ENCODE measurements around the gene DENND4A.
A peak's percentile ranks its signal among the peaks of the same experiment; 100 is the strongest.

The DENND4A gene

DNA sequence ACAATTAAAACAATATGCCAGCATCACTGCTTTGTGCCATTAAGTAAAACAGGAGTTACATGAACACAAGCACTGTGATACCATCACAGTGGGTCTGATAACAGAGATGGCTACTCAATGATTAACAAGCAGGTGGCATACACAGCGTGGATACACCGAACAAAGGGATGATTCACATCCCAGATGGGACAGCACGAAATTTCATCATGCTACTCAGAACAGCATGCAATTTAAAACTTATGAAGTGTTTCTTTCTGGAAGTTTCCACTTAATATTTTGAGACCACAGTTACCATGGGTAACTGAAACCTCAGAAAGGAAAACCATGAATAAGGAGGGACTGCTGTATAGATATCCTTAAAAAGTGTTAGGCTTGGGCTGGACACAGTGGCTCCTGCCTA lies 125.8 kb downstream of the DENND4A start:
- peak; percentile 22 for DNase-seq (ENCODE audit: low spot score)

DNA sequence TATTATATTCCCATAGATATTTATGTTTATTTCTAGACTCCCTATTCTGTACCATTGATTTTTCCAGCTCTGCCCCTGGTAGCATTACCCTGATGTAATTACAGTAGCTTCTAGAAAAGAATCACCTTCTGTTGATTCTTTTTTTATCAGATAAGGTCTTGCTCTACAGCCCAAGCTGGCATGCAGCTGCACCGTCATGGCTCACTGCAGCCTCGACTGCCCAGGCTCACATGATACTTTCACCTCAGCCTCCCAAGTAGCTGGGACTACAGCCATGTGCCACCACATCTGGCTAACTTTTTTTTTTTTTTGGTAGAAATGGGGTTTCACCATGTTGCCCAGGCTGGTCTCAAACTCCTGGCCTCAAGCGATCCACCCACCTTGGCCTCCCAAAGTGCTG lies 128.6 kb downstream of the DENND4A start:
- no peak for DNase-seq (ENCODE audit: low spot score)

DNA sequence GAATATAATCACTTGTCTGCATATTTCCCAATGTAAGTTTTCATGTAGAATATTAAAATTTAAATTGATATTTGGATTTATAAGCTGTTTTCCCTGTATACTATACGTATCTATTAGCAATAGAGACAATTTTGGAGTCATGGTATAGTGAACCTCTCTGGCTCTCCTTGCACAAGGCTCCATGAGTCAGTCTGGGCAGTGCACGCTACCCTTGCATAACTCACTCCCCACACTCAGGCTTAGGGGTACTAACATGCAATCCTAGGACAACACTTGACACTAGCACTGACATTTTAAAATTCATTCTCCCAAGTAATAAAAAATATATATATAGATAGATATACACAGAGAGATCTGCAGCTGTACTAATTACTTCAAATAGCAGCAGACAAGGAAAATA lies 131.2 kb downstream of the DENND4A start:
- no peak for DNase-seq (ENCODE audit: low spot score)

DNA sequence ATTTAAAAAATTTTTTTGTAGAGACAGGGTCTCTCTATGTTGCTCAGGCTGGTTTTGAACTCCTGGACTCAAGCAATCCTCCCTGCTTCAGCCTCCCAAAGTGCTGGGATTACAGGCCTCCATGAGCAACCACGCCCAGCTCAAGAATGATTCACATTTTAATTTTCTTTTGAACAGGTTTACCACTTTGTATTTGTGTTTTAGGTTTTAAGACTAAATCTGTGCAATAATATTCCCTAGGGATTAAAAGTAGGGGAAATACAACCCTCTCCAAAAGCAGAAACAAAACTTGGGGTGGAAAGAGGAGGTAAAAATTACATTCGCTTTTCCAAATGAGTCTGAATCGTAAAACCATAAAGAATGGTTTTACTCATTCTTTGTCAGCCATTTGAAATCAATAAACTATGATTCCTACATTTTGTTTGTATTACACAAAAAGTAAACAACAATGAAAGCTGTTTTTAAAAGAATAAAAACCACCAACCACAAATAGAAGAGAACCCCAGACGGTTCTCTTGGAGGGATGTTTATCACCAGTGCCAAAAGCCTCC lies 132.5 kb downstream of the DENND4A start:
- no peak for DNase-seq (ENCODE audit: low spot score)

DNA sequence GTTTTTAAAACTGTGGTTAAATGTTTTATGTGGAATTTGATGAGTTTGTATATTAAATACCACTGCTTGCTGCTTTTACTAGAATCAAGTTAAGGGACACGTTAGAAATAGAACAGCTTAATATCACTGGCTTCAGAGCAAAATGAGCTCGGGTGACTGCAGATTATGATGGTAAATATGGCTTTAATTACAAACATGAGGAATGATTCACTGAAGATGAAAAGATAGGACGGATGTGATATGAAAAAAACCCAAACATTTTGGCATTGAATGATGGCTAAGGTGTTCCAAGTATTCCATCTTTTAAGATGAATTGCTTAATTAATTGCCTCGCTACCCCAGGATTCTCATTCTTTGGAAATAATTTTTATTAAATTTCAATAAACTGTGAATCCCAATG lies 136.6 kb downstream of the DENND4A start:
- DNase-seq (ENCODE audit: low spot score), result no peak

DNA sequence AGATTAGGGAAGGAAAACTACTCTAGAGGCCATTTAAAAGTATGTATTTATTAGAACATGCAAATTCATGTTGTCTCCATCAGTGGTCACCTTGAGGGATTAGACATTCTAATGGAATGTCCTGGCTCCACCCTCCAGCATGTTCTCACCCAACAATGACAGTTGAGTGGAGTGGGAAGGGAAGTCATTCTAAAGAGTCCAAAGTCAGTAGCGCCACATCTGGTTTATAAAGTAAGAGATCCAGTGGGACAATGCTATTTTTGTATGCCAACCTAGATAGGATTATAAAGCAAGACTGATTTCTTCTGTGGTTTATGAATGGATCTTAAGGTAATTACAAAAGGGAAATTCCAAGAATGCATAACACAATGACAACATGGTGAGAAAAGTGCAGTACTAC lies 137.1 kb downstream of the DENND4A start:
- DNase-seq (ENCODE audit: low spot score), result no peak

DNA sequence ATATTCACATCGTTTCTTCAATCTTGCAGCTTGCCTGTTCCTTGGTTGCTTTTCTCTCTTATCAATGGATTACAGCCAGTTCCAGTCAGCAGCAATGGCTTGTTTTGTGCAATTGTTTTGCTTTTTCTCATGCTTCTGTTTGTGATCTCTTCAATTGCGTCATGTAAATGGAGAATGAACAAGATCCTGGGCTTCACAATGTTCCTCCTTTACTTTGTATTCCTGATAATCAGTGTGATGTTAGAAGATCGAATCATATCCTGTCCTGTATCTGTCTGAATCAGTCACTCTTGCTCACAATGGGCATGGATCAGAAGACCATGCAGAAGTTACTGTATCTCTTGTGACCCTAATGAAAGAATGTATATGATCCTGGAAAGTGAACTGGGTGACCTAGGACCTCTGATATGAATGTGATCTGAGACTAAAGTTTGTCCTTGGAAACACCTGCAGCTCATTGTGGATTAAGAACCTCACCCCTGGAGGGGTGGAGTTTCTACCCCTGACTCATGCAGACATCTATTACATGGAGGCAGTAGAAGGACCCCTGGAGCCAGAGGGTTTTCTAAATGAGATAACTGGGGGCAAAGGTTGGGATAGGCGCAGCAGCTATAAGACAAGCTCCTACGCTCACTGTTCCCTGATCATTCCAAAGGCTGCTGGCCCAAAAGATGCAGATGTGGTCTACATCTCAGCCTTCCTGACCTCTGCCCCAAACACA lies 138.1 kb downstream of the DENND4A start:
- DNase-seq (ENCODE audit: low spot score), result no peak

DNA sequence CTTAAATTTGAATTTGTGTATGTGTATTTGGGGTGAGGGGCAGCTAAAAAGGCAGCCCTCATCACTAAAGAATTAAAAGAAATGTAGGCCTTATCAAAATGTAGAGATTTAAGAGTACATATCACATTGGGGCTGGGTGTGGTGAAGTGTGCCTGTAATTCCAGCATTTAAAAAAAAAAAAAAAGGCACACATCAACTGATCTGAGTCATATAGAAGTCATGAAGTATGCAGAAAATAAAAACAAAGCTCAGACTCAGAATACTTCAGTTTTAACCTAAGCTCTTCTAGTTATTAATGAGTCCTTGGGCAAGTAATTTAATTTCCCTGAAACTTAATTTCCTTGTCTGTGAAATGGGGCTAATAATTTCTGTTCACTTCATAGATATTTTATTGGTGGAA lies 138.8 kb downstream of the DENND4A start:
- DNase-seq (ENCODE audit: low spot score), result no peak

DNA sequence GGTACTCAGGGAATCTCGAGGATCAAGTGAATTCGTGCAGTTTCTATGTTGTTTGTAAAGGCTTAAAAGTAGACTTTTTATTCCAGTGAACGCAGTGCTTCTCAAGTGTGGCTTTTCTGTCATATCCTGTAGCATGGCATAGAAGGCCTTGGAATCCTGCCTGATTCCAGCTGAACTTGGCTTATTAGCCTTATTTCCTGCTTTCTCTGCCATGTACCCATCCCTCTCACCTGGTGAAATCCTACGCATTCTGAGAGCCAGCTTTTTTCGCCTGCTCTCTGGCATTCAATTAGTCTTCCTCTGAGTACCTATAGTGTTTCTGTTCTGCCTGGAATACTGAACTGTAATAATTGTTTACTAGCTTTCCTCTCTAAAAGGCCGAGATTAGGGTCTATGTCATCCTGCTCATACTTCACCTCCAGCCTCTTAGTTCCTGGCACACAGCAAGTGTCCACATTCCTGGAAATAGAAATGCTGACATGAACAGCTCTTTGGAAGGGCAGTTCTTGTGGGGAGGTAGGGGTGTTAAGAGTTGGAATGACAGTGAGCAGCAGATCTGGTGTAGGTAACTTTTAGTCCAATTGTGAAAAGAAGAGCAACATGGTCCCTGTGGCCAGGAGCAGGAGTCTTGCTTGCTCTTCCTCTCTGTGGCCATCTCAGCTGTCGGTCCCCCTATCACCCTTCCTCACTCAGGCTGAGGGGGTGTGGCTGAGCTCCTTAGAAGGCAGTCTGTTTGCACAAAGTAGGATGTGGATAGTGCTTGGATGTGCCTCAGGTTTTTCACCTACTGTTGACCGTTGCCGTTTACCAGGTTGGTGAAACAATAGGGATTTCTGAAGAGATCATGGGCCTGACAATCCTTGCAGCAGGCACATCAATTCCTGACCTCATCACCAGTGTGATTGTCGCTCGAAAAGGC lies 140.0 kb downstream of the DENND4A start:
- no peak for DNase-seq (ENCODE audit: low spot score)

DNA sequence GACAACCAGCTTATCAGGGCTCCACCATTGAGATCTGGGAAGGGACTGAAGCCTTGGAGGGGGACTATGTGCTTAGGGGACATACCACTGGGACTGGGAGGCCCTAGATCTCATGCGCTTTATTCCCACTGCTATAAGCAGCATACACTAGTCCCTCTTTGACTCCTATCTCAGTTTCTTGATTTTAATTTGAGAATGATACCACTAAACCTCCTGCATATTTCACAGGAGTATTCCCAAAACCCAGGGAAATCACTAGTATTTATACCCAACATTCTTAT lies 141.1 kb downstream of the DENND4A start:
- no peak for DNase-seq (ENCODE audit: low spot score)

DNA sequence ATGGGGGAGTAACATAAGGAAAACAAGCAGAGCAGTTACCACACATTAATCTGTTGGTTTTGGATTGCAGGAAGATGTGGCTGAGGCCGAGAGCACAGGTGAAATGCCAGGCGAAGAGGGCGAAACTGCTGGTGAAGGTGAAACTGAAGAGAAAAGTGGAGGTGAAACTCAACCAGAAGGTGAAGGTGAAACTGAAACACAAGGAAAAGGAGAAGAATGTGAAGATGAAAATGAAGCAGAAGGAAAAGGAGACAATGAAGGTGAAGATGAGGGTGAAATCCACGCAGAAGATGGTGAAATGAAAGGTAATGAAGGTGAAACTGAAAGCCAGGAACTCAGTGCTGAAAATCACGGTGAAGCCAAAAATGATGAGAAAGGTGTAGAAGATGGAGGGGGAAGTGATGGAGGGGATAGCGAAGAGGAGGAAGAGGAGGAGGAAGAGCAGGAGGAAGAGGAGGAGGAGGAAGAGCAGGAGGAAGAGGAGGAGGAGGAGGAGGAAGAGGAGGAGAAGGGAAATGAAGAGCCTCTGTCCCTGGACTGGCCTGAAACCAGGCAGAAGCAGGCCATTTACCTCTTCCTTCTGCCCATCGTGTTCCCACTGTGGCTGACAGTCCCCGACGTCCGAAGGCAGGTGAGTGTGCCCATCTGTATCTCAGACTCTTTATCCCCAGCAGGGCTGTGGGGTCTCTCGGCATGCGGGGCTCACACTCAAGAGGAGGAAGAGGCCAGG lies 141.6 kb downstream of the DENND4A start:
- DNase-seq (ENCODE audit: low spot score), result no peak

DNA sequence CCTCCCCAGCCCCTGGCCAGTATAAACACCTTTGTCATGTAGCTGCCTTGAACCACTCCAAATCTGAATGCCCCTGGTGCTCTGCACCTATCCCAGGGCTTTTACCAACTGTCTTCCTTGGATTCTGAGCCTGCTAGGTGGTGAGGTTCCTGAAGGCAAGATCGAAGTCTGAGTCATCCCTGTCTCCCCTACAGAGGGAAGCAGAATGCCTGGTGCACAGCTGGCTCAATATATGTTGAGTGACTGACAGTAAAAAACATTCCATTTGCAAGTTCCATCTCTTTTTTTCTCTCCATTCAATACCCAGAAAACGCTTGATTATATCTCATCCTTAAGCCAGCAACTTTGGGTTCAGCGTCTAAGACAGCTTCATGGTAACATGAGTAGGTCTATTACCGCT lies 145.6 kb downstream of the DENND4A start:
- DNase-seq (ENCODE audit: low spot score), result no peak

DNA sequence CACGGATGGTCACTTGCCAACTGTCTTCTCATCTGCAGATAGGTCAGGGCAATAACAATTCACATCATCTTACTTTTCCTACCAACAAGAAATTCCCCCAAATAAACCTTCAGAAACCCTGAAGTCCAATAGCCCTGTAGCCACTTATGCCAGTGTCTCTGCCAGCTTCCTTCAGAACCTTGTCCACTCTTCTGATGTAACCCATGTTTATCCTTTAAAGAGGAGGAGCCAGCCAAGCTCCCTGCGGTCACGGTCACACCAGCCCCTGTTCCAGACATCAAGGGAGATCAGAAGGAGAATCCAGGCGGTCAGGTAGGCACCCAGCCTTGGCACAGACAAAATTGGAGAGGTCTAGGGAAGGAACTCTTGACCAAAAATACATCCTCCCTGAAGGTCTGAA lies 146.7 kb downstream of the DENND4A start:
- no peak for DNase-seq (ENCODE audit: low spot score)

DNA sequence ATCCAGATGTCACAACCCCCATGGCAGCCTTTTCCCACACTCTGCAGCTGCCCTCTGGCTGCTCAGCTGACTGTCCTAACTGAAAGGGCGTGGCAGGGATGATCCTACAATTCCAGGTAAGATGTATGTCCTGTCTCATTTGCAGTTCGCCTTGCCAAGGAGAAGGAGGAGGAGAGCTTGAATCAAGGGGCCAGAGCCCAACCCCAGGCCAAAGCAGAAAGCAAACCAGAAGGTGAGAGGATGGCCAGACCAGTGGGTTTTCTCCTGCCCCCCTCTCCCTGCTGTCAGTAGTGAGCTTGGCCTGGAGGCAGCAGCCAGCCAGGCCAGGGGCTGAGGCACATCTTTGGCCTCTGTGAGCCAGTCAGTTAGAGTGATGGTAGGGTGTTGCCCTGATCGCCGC lies 147.8 kb downstream of the DENND4A start:
- DNase-seq (ENCODE audit: low spot score), result no peak

DNA sequence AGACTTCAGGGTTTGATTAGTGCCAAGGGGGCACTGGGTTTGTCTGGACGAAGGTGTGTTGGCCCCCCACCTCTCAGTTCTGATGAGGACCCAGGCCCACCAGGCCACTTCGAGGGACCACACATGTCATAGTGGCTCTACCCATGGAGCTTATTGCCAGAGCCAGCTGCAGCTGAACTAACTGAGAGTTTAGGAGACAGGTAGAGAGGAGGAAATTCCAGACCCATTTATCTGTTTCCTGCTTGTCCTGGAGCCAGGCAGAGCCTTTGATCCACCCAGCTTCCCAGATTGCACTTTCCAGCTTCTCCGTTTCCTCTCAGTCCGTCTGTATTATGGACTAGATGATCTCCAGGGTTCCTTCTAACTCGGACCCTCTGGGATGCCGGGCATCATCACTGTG lies 149.5 kb downstream of the DENND4A start:
- no peak for DNase-seq (ENCODE audit: low spot score)

DNA sequence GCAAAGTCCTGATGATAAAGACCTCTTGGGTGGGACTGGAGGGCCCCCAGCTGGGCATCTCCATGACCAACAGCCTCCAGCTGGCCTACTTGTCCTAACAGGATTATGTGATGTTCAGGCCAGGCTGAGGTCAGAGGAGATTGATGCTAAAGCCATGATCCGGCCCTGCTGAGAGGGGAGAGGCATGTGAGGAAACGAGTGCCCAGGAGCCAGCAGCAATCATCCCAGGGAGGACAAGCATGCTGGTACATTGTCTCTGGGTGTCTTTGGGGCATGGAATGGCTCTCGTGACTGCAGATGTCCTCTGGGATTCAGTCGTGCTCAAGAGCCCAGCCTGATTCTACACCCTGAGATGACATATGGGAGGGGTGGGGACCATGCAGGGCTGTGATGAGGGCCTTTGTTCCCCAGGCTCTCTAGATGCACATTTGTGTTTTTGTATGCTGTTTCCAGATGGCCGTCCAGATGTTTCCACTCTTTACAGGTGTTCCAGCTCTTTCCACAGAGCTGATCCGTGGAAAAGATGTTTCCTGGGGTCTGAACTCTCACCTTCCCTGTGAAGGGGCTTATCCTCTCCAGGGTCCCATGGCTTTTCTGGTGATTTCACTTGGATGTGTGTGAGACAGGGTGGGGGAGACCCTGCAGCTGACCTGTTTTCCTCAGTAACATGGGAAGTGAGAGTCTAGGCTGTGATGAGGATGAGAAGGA lies 150.2 kb downstream of the DENND4A start:
- no peak for DNase-seq (ENCODE audit: low spot score)

DNA sequence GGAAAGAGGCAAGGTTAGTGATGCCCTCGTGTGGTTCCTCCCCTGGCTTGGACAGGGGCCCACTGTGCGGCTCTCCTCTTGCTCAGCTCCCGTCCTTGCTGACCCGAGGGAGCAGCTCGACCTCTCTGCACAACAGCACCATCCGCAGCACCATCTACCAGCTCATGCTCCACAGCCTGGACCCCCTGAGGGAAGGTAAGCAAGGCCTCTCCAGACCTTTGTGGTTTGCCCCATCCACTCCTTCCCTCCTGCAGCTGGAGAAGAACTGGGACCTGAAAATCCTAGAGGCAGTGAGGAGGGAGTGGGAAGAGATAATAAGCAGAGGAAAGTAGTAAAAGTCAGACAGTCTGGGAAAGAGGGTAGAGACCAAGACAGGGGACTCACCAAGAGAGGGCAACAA lies 152.6 kb downstream of the DENND4A start:
- DNase-seq (ENCODE audit: low spot score), result no peak

DNA sequence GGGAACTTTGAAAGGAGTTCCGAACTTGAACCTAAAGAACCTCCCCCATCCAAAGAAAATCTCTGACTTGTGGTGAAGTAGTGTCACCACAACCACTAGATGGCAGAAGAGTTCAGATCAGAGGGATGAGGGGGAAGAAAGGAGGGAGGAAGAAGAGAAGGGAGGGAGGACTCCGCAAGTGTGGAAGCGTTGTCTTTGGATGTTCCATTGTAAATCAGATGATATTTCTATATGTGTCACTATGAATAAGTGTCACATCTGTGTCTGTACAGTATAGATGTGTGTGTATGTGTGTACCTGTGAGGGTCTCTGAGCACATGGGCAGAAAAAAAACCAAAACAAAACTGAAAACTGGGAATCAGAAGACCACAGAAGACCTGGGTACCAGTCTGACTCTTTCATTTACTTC lies 153.4 kb downstream of the DENND4A start:
- peak; percentile 64 for DNase-seq (ENCODE audit: low spot score)

DNA sequence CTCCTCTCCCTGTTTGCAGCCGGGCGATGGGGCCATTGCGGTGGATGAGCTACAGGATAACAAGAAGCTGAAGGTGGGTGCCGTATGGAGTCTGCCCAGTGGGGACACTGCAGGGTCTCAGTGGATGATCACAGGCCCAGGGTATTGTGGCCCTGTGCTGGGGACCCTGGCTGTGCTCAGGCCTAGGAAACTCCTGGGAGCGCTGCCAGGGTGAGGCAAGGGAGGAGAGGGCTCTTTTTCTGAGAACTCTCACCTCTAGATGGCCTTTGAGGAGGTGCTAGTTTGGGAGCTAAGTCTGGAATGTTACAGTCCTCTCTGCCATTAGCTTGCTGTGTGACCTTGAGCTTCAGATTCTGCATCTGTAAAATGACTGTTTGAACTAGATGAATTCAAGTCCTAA lies 154.0 kb downstream of the DENND4A start:
- no peak for DNase-seq (ENCODE audit: low spot score)

DNA sequence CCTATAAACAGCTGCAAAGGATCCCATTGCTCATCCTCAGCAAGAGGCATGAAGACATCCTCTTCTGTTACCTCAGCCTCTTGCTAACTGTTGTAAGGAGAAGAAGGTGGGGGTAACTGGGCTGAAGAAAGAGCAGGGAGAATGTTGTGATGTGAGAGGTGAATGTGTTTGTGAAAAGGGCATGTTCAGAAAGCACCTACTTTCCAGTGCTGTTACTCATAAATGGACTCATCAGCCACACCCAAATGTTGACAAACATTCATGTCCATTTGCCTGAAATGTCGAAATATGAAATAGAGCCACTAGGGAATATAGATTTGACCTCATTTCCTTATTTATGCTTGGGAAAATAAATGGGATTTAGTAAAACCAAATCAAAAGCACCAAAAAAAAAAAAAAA lies 157.7 kb downstream of the DENND4A start:
- DNase-seq (ENCODE audit: low spot score), result no peak

DNA sequence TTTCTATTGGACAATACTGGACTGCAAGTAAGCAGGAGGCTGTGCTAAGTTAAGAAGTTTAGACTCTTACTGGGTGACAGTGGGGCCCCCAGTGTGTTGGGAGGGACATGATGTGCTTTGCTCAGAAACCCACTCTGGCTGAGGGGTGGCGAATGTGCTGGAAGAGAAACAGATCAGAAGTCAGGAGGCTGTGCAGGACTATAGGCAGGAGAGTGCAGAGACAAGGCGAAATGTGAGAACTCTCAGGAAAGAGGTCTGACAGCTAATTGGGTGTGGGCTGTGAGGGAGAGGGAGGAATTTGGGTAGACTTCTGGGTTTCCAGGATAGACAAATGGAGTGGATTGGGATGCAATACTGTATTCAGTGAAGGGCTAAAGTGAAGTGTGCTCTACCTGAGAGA lies 158.3 kb downstream of the DENND4A start:
- no peak for DNase-seq (ENCODE audit: low spot score)

DNA sequence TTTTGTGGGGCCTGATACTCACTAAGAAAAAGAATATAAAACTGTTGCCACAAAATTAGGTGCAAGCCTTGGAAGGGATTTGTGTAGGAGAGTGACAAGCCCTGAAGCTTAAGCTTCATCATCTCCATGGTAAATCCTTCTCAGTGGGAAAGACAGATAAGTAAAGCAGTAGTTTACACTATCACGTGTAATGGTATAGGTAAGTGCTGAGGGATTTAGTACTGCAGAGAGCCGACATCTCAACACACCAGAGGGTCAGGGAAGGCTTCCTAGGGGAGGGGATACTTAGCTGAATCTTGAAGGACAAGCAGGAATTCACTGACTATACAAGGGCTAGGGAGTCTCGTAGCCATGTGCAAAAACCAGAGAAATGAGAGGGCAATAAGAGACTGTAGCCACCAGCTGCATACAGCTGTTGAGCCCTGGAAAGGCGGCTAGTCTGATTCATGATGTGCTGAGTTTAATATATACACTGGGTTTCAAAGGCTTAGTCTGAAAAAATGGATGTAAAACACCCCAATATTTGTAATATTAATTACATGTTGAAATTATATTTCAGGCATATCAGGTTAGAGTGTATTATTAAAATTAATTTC lies 159.2 kb downstream of the DENND4A start:
- DNase-seq (ENCODE audit: low spot score), result no peak

All from COLO829 (cell line).